Tibial artery (tissue), 4 donors: ENCODE measurements around the gene CAPNS1.

Experiments
- DNase-seq, 2 donors: peaks; one replicate each; pipeline ENCODE4 v3.0.0-alpha.2; 2019
- H3K27ac ChIP-seq, 2 donors: fragments of 200-600 bp; sonication (generic) in 1 of 2; 1 replicate in 1 of 2; 2 replicates in 1 of 2; pipeline ENCODE4 v1.5.1; 2018 to 2019; ENCODE audit warnings: mild to moderate bottlenecking in 1 of 2
- H3K27me3 ChIP-seq, 2 donors: fragments of 200-600 bp; sonication (generic) in 1 of 2; one replicate each; pipeline versions ENCODE4 v1.5.1 to v1.6.0; 2016 to 2019
- H3K36me3 ChIP-seq, 3 donors: fragments of 200-600 bp; sonication (generic) in 2 of 3; one replicate each; pipeline ENCODE4 v1.5.1; 2016 to 2019; ENCODE audit warnings: mild to moderate bottlenecking in 2 of 3
- H3K4me1 ChIP-seq, 4 donors: fragments of 200-600 bp; sonication (generic) in 2 of 4; 1 replicate in 3 of 4; 2 replicates in 1 of 4; pipeline ENCODE4 v1.5.1; 2016 to 2019
- H3K4me3 ChIP-seq, 2 donors: fragments of 200-600 bp; sonication (generic) in 1 of 2; 1 replicate in 1 of 2; 2 replicates in 1 of 2; pipeline ENCODE4 v1.5.1; 2018 to 2019; ENCODE audit warnings: mild to moderate bottlenecking in 2 of 2
- H3K9me3 ChIP-seq, 3 donors: fragments of 200-600 bp; sonication (generic) in 1 of 3; one replicate each; pipeline ENCODE4 v1.5.1; 2016 to 2019
- CTCF ChIP-seq, 2 experiments: fragments of 200-600 bp in 1 of 2; fragments of 450-650 bp in 1 of 2; IDR thresholded peaks; one replicate each; pipeline ENCODE4 v1.5.1; 2017 to 2019; ENCODE audit warnings: antibody characterized with exemption in 2 of 2, mild to moderate bottlenecking in 1 of 2, moderate library complexity in 1 of 2
- intact Hi-C: fragments of 100-400 bp; cut with DNase I; formaldehyde crosslinking; loops from one replicate; pipeline ENCODE4 v1.15.0; 2023; ENCODE audit warnings: low total_unique reads

The CAPNS1 gene

GRCh38 chr19:36103842-36104552, 35.9 kb upstream of the CAPNS1 start:
- Histone ChIP-seq H3K27ac (no peak overlapping the region), H3K9me3 (no peaks in the 10 kb centered on the region), H3K4me1 (no peaks in the 10 kb centered on the region), H3K36me3 (peaks cover 0 to 36% (median 6%) of the 10 kb centered on the region in 3 donors), H3K4me3 (no peak overlapping the region), H3K27me3 (no peaks in the 10 kb centered on the region)
- no peak for DNase-seq
- intact Hi-C loops = no loop called here
- no peak for TF ChIP-seq CTCF (IDR thresholded peaks at IDR 0.05)

- intact Hi-C loops = no loop called here
- TF ChIP-seq CTCF (IDR thresholded peaks at IDR 0.05) = no peak
- no peak overlapping the region for H3K27ac ChIP-seq
- H3K9me3 ChIP-seq = no peaks in the 10 kb centered on the region
- no peaks in the 10 kb centered on the region for H3K4me1 ChIP-seq
- no peak overlapping the region for H3K4me3 ChIP-seq
- H3K36me3 ChIP-seq = peaks cover 0 to 46% (median 15%) of the 10 kb centered on the region in 3 donors
- no peaks in the 10 kb centered on the region for H3K27me3 ChIP-seq
- no peak for DNase-seq
Measured at GRCh38 chr19:36106441-36106840, 33.4 kb upstream of the CAPNS1 start.

GRCh38 chr19:36106991-36107390, 32.9 kb upstream of the CAPNS1 start:
- no peaks in the 10 kb centered on the region for H3K27me3 ChIP-seq
- H3K9me3 ChIP-seq = no peaks in the 10 kb centered on the region
- peaks cover 0 to 51% (median 20%) of the 10 kb centered on the region in 3 donors for H3K36me3 ChIP-seq
- H3K4me3 ChIP-seq = no peak overlapping the region
- no peak overlapping the region for H3K27ac ChIP-seq
- TF ChIP-seq CTCF (IDR thresholded peaks at IDR 0.05) = no peak
- intact Hi-C loops = no loop called here
- H3K4me1 ChIP-seq = no peaks in the 10 kb centered on the region
- DNase-seq = no peak

- no peak for DNase-seq
- Histone ChIP-seq H3K27ac (no peak overlapping the region), H3K4me1 (peaks cover 0 to 8% (median 5%) of the 10 kb centered on the region in 4 donors), H3K9me3 (no peaks in the 10 kb centered on the region), H3K27me3 (no peaks in the 10 kb centered on the region), H3K36me3 (peaks cover 0 to 68% (median 32%) of the 10 kb centered on the region in 3 donors), H3K4me3 (no peak overlapping the region)
- intact Hi-C loops = no loop called here
- no peak for TF ChIP-seq CTCF (IDR thresholded peaks at IDR 0.05)
Measured at GRCh38 chr19:36108684-36109083, 31.2 kb upstream of the CAPNS1 start.

GRCh38 chr19:36110487-36111199, 29.2 kb upstream of the CAPNS1 start, which contains the start of gene OVOL3:
TSS of gene OVOL3 (plus strand) at chr19:36111143. CDS start at chr19:36111203, 60 bp downstream.
- H3K9me3 ChIP-seq = no peaks in the 10 kb centered on the region
- intact Hi-C loops = no loop called here
- no peak for TF ChIP-seq CTCF (IDR thresholded peaks at IDR 0.05)
- H3K4me3 ChIP-seq = no peak within 1 kb of the TSS
- H3K27ac ChIP-seq = no peak within 1 kb of the TSS
- peaks cover 0 to 13% (median 10%) of the 10 kb centered on the region in 4 donors for H3K4me1 ChIP-seq
- H3K27me3 ChIP-seq = no peaks in the 10 kb centered on the region
- H3K36me3 ChIP-seq = peaks cover 0 to 61% (median 32%) of the 10 kb centered on the region in 3 donors
- no peak for DNase-seq
